Ovary (tissue), 9 donors: ENCODE data around the gene FBXO45. TPM values are rescaled to one million over a fixed set of nuclear protein-coding genes. Genes with fewer than 3 reads are reported as not detected.
"Not testable (repeated sequence)": the region's sequence is repeated elsewhere in the genome, so short reads cannot be mapped to it uniquely, and the experiment has no call there.

Experiments
- DNase-seq, 5 donors: peaks; one replicate each; pipeline ENCODE4 v3.0.0-alpha.2; 2019 to 2020
- H3K27ac ChIP-seq, 2 donors: fragments of 200-600 bp; one replicate each; pipeline versions ENCODE4 v1.5.1 to v1.8.0; 2019 to 2022
- H3K27me3 ChIP-seq: fragments of 200-600 bp; one replicate; pipeline ENCODE4 v1.8.0; 2022
- H3K36me3 ChIP-seq: fragments of 200-600 bp; sonication (generic); one replicate; pipeline ENCODE4 v1.5.1; 2019
- H3K4me1 ChIP-seq: one replicate; pipeline ENCODE4 v1.8.1; 2013; ENCODE audit warnings: mild to moderate bottlenecking, moderate library complexity; ENCODE audit not compliant: insufficient read depth
- H3K4me3 ChIP-seq: fragments of 200-600 bp; sonication (generic); one replicate; pipeline ENCODE4 v1.5.1; 2017
- H3K9me3 ChIP-seq, 2 donors: fragments of 200-600 bp in 1 of 2; sonication (generic) in 1 of 2; one replicate each; pipeline versions ENCODE4 v1.5.1 to v1.8.1; 2013 to 2019; ENCODE audit warnings: mild to moderate bottlenecking in 1 of 2, moderate library complexity in 1 of 2
- EP300 ChIP-seq: sonication (generic); formaldehyde crosslinking; IDR thresholded peaks from one replicate; pipeline ENCODE4 v1.6.1; 2017; ENCODE audit warnings: antibody characterized with exemption
- POLR2A ChIP-seq: fragments of 450-650 bp; IDR thresholded peaks from one replicate; pipeline ENCODE4 v1.6.1; 2017; ENCODE audit warnings: antibody characterized with exemption, mild to moderate bottlenecking, moderate library complexity
- WGBS, 3 donors: extraction: QIAGEN DNeasy Blood & Tissue Kit in 1 of 3; methylation state at CpG; one replicate each; pipeline versions ENCODE4 v1.1.5 to v1.1.7; 2013 to 2017; 5-methylcytosine and 5-hydroxymethylcytosine counted together
- intact Hi-C, 4 donors: fragments of 100-400 bp; cut with DNase I; formaldehyde crosslinking; loops; one replicate each; pipeline versions ENCODE4 v1.11.0 to v1.15.1; 2022 to 2023
- polyA plus RNA-seq, 2 donors: library from polyadenylated mRNA; stranded (reverse); fragments of 200-250 nt in 1 of 2; fragments of 350-450 nt in 1 of 2; fragmentation: Illumina TruSeq in 1 of 2; extraction: RNeasy Lipid Tissue Mini Kit (QIAGEN cat#74804) in 1 of 2; gene quantifications; one replicate each; pipeline ENCODE4 v1.2.3, GENCODE V29; 2013 to 2014
- total RNA-seq, 7 donors: library from RNA; depleted of rRNA in 2 of 7; stranded (reverse); fragments of >200 nt in 2 of 7; fragmentation: NEBNext Ultra II Directional in 3 of 7; extraction: Animal tissue kit (Norgen Biotek cat#: 25700) in 3 of 7; gene quantifications; one replicate each; pipeline versions ENCODE4 v1.1.0 to v1.2.4, GENCODE V29; 2016 to 2023
- TF ChIP-seq, protein P1 (sequence below), 3 donors: fragments of 450-650 bp in 2 of 3; fragments of 200-600 bp in 1 of 3; IDR thresholded peaks; one replicate each; pipeline versions ENCODE4 v1.5.1 to v1.8.0; 2016 to 2022; ENCODE audit warnings: antibody characterized with exemption in 3 of 3, mild to moderate bottlenecking in 1 of 3
- donor health status: DM: no; HTN: no; CAD: no; lungs with moderate emphysema.
- donor health status: DM: no; HTN: no; CAD: no.
- donor health status: Bipolar disorder and iron deficiency.
- donor health status: DM: yes; HTN: yes; CAD: no.
- donor health status: DM: no; HTN: no; CAD: no.
- donor health status: DM: yes; HTN: yes; CAD: no.

Gene FBXO45
- total and polyA plus RNA-seq, 9 donors, result 3.8 to 8.2 (median 7.2) TPM

DNA sequence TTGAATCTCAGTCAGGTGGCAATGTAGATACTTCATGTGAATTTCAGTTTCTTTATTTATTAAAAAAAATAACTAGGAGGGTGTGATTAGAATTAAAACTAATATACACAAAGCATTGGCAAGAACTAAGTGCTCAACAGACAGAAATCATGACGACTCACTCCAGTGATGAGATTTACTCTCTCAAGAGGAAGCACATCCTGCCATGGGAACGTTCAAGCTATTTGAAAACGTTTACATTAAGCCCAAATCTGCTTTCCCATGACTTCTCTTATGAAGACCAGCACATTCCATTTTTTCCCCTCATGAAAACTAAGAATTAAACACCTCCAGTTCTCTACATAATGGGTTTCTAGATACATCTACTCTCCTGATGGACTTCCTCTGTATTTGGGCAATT, 8.6 kb upstream of the FBXO45 start:
- intact Hi-C loops, result no loop called here
- no peak for TF ChIP-seq POLR2A
- TF ChIP-seq, protein P1, sequence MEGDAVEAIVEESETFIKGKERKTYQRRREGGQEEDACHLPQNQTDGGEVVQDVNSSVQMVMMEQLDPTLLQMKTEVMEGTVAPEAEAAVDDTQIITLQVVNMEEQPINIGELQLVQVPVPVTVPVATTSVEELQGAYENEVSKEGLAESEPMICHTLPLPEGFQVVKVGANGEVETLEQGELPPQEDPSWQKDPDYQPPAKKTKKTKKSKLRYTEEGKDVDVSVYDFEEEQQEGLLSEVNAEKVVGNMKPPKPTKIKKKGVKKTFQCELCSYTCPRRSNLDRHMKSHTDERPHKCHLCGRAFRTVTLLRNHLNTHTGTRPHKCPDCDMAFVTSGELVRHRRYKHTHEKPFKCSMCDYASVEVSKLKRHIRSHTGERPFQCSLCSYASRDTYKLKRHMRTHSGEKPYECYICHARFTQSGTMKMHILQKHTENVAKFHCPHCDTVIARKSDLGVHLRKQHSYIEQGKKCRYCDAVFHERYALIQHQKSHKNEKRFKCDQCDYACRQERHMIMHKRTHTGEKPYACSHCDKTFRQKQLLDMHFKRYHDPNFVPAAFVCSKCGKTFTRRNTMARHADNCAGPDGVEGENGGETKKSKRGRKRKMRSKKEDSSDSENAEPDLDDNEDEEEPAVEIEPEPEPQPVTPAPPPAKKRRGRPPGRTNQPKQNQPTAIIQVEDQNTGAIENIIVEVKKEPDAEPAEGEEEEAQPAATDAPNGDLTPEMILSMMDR (IDR thresholded peaks at IDR 0.05), result no peak
- no peak for TF ChIP-seq EP300

GRCh38 chr3:196563721-196564225, 4.7 kb upstream of the FBXO45 start:
- H3K36me3 ChIP-seq, result no peaks in the 10 kb centered on the region
- no peaks in the 10 kb centered on the region for H3K9me3 ChIP-seq
- intact Hi-C loops, result no loop called here

More for the DNA sequence above, 8.6 kb upstream of the FBXO45 start:
- H3K4me1 ChIP-seq, result no peaks in the 10 kb centered on the region
- no peak overlapping the region for H3K4me3 ChIP-seq
- no peak overlapping the region for H3K27ac ChIP-seq
- WGBS, 3 donors, result 38 to 53% (median 39%) methylated on average over 3 of the region's 3 CpGs
- no peak for DNase-seq
- no peaks in the 10 kb centered on the region for H3K36me3 ChIP-seq
- H3K9me3 ChIP-seq, result no peaks in the 10 kb centered on the region
- H3K27me3 ChIP-seq, result no peaks in the 10 kb centered on the region

DNA sequence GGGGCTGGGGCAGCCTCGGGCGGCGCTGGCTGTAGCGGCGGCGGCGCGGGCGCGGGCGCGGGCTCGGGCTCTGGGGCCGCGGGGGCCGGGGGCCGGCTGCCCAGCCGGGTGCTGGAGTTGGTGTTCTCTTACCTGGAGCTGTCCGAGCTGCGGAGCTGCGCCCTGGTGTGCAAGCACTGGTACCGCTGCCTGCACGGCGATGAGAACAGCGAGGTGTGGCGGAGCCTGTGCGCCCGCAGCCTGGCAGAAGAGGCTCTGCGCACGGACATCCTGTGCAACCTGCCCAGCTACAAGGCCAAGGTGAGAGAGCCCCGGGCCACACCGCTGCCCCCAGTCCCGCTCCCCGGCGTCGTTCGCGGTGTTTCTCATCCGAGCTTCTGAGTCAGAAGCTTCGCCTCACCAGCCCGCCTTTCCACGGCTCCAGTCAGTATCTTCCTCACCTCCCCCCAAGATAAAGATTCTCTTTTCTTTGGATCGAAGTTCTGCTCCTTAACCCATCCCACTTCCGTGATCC, 600 bp downstream of the FBXO45 start:
- Histone ChIP-seq H3K4me3 (peak overlapping the region; percentile 92), H3K36me3 (no peaks in the 10 kb centered on the region), H3K9me3 (no peaks in the 10 kb centered on the region), H3K4me1 (peaks cover 5% of the 10 kb centered on the region), H3K27me3 (no peaks in the 10 kb centered on the region), H3K27ac (peak overlapping the region in 1 of 2 donors; percentile 71)
- intact Hi-C loops, result no loop called here
- DNase-seq, result peak in 3 of 5 donors; percentile 11 to 37 (median 21)
- WGBS, 3 donors, result 1% methylated on average over 28 to 44 of the region's 44 CpGs
- TF ChIP-seq, protein P1 (IDR thresholded peaks at IDR 0.05), result no peak
- TF ChIP-seq EP300 (no peak), POLR2A (no peak)

More at GRCh38 chr3:196563721-196564225, 4.7 kb upstream of the FBXO45 start:
- H3K4me1 ChIP-seq, result peaks cover 2% of the 10 kb centered on the region
- DNase-seq, result no peak
- TF ChIP-seq EP300 (no peak), POLR2A (no peak)
- TF ChIP-seq, protein P1 (IDR thresholded peaks at IDR 0.05), result no peak
- H3K4me3 ChIP-seq, result no peak overlapping the region
- no peaks in the 10 kb centered on the region for H3K27me3 ChIP-seq
- WGBS, 3 donors, result 87 to 89% (median 87%) methylated on average over 9 of the region's 9 CpGs
- no peak overlapping the region for H3K27ac ChIP-seq

- H3K4me3 ChIP-seq, H3K27ac ChIP-seq, H3K36me3 ChIP-seq, H3K9me3 ChIP-seq, H3K4me1 ChIP-seq, H3K27me3 ChIP-seq, intact Hi-C loops: not testable (repeated sequence)
- DNase-seq, result peak in 1 of 5 donors; percentile 22
- 89 to 95% (median 90%) methylated on average over 13 of the region's 13 CpGs for WGBS, 3 donors
Observed at GRCh38 chr3:196570332-196570731, 1.9 kb downstream of the FBXO45 start.

- TF ChIP-seq EP300 (no peak), POLR2A (no peak)
- TF ChIP-seq, protein P1 (IDR thresholded peaks at IDR 0.05), result no peak
- WGBS, 3 donors, result 51 to 96% (median 94%) methylated on average over 1 of the region's 1 CpG
- Histone ChIP-seq H3K4me1 (peaks cover 5% of the 10 kb centered on the region), H3K27ac (no peak overlapping the region), H3K36me3 (no peaks in the 10 kb centered on the region), H3K9me3 (no peaks in the 10 kb centered on the region), H3K27me3 (no peaks in the 10 kb centered on the region), H3K4me3 (no peak overlapping the region)
- DNase-seq, result no peak
- intact Hi-C loops, result no loop called here
Observed at GRCh38 chr3:196572389-196572788, 3.9 kb downstream of the FBXO45 start.
